Measurements from ENCODE around the gene COPS8. TPM values are rescaled to one million over a fixed set of nuclear protein-coding genes. Genes with fewer than 3 reads are reported as not detected.

COPS8 gene
- total and polyA plus RNA-seq, 2 of the 4 experiments (the other 2 are of a cell fraction), result 47.0 to 64.9 TPM

DNA sequence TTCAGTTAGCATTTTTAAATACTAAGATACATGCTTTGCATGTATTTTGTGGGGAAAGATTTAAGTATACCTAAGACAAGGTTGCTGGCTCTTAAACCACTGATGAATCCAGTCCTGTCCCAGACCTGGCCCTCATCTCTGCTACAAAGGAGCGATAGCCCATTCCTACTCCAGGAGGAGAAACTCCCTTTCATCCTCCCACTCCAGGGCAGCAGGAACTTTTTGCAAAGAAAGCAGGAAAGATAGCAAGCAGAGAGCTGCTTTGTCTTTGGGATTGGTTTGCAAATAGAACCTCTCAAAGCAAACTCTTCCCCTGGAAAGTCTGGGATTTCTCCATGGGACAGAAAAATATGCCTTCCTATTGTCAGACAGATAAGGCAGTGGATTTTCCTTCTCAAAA is 43.6 kb upstream of the COPS8 start:
- no peak overlapping the region for H3K4me3 ChIP-seq (ENCODE audit: insufficient read depth, low read depth, low read length)
- H4K20me1 ChIP-seq (ENCODE audit: insufficient read depth, low read length), result no peaks in the 10 kb centered on the region; the same call in 1 of the 2 replicates
- no peak overlapping the region for H3K4me2 ChIP-seq (ENCODE audit: low read depth, low read length)
- no peaks in the 10 kb centered on the region for H3K4me1 ChIP-seq (ENCODE audit: control insufficient read depth, insufficient read depth, low read length)
- no peak overlapping the region for H3K23ac ChIP-seq (ENCODE audit: low read depth, low read length)
- no peak overlapping the region for H3K18ac ChIP-seq (ENCODE audit: low read depth, low read length)
- intact Hi-C loops (cut with micrococcal nuclease), result no loop called here
- no peak overlapping the region for H2BK20ac ChIP-seq (ENCODE audit: low read depth, low read length)
- H2BK120ac ChIP-seq (ENCODE audit: low read depth, low read length), result no peak overlapping the region
- H3K4ac ChIP-seq (ENCODE audit: low read depth, low read length), result no peak overlapping the region
- no peak for DNase-seq
- H3K56ac ChIP-seq (ENCODE audit: extremely low read depth, insufficient read depth, low read length), result no peak overlapping the region
- no peak overlapping the region for H4K5ac ChIP-seq (ENCODE audit: low read depth, low read length)
- in situ Hi-C loops (cut with MboI; ENCODE audit: low sequenced_read_pairs), result no loop called here
- no peak for TF ChIP-seq FOS (IDR thresholded peaks at IDR 0.05; ENCODE audit: low read depth, low read length)
- TF ChIP-seq RAD21 (IDR thresholded peaks at IDR 0.05; ENCODE audit: low read length), result no peak
- TF ChIP-seq, protein P1, sequence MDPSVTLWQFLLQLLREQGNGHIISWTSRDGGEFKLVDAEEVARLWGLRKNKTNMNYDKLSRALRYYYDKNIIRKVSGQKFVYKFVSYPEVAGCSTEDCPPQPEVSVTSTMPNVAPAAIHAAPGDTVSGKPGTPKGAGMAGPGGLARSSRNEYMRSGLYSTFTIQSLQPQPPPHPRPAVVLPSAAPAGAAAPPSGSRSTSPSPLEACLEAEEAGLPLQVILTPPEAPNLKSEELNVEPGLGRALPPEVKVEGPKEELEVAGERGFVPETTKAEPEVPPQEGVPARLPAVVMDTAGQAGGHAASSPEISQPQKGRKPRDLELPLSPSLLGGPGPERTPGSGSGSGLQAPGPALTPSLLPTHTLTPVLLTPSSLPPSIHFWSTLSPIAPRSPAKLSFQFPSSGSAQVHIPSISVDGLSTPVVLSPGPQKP (IDR thresholded peaks at IDR 0.05; ENCODE audit: borderline replicate concordance, low read depth, low read length), result no peak
- no peak for TF ChIP-seq BHLHE40 (IDR thresholded peaks at IDR 0.05; ENCODE audit: low read depth, low read length)
- TF ChIP-seq CEBPB (IDR thresholded peaks at IDR 0.05; ENCODE audit: low read depth, low read length), result no peak
- TF ChIP-seq NFE2L2 (IDR thresholded peaks at IDR 0.05; ENCODE audit: low read depth, low read length), result no peak
- TF ChIP-seq MAZ (IDR thresholded peaks at IDR 0.05; ENCODE audit: borderline replicate concordance, low read depth, low read length), result no peak
- no peak for TF ChIP-seq POLR2A (IDR thresholded peaks at IDR 0.05; ENCODE audit: low read depth, low read length)
- TF ChIP-seq MAFK (IDR thresholded peaks at IDR 0.05; ENCODE audit: low read depth, low read length), result no peak
- TF ChIP-seq, protein P2, sequence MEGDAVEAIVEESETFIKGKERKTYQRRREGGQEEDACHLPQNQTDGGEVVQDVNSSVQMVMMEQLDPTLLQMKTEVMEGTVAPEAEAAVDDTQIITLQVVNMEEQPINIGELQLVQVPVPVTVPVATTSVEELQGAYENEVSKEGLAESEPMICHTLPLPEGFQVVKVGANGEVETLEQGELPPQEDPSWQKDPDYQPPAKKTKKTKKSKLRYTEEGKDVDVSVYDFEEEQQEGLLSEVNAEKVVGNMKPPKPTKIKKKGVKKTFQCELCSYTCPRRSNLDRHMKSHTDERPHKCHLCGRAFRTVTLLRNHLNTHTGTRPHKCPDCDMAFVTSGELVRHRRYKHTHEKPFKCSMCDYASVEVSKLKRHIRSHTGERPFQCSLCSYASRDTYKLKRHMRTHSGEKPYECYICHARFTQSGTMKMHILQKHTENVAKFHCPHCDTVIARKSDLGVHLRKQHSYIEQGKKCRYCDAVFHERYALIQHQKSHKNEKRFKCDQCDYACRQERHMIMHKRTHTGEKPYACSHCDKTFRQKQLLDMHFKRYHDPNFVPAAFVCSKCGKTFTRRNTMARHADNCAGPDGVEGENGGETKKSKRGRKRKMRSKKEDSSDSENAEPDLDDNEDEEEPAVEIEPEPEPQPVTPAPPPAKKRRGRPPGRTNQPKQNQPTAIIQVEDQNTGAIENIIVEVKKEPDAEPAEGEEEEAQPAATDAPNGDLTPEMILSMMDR (conservative IDR thresholded peaks at IDR 0.05; ENCODE audit: low read depth, low read length), result no peak
- TF ChIP-seq SMC3 (IDR thresholded peaks at IDR 0.05; ENCODE audit: low read depth, low read length), result no peak
- TF ChIP-seq, protein P3, sequence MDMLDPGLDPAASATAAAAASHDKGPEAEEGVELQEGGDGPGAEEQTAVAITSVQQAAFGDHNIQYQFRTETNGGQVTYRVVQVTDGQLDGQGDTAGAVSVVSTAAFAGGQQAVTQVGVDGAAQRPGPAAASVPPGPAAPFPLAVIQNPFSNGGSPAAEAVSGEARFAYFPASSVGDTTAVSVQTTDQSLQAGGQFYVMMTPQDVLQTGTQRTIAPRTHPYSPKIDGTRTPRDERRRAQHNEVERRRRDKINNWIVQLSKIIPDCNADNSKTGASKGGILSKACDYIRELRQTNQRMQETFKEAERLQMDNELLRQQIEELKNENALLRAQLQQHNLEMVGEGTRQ (IDR thresholded peaks at IDR 0.05; ENCODE audit: low read depth, low read length), result no peak
- TF ChIP-seq CHD1 (IDR thresholded peaks at IDR 0.05; ENCODE audit: low read depth, low read length), result no peak
- no peak for TF ChIP-seq MXI1 (IDR thresholded peaks at IDR 0.05; ENCODE audit: borderline replicate concordance, low read depth, low read length)
- TF ChIP-seq RCOR1 (IDR thresholded peaks at IDR 0.05; ENCODE audit: insufficient replicate concordance, low read length), result no peak
- TF ChIP-seq RFX5 (IDR thresholded peaks at IDR 0.05; ENCODE audit: low read depth, low read length), result no peak
- no peak overlapping the region for H3K9ac ChIP-seq (ENCODE audit: low read depth, low read length)
- H3K14ac ChIP-seq (replicated peaks; ENCODE audit: low read depth, low read length), result no peak overlapping the region
- no peak overlapping the region for H2AFZ ChIP-seq (replicated peaks; ENCODE audit: low read length, poor library complexity)
- H3K36me3 ChIP-seq (ENCODE audit: control insufficient read depth, insufficient read depth, low read length), result no peaks in the 10 kb centered on the region
- H2AK9ac ChIP-seq (replicated peaks; ENCODE audit: low read depth, low read length, poor library complexity), result no peak overlapping the region
- ChIA-PET POLR2A (ENCODE audit: unreplicated experiment) (no interaction called here), CTCF (no interaction called here)
- no peaks in the 10 kb centered on the region for H3K9me1 ChIP-seq (ENCODE audit: insufficient read depth, low read length)
- H3K27me3 ChIP-seq (ENCODE audit: control insufficient read depth, insufficient read depth, low read length), result peaks cover 21% of the 10 kb centered on the region
- H4K91ac ChIP-seq (ENCODE audit: insufficient read depth, low read depth, low read length), result no peak overlapping the region
- H2AK5ac ChIP-seq (ENCODE audit: low read depth, low read length), result no peak overlapping the region
- no peak overlapping the region for H3K27ac ChIP-seq (ENCODE audit: insufficient read depth, low read length)
- dilution Hi-C loops (cut with HindIII; ENCODE audit: low sequenced_read_pairs, unreplicated experiment), result no loop called here
- ATAC-seq (ENCODE audit: low read depth), result no peak
- H2BK15ac ChIP-seq (ENCODE audit: low read depth, low read length), result no peak overlapping the region
- H4K8ac ChIP-seq (ENCODE audit: low read depth in 2 of 2, low read length in 2 of 2), result no peak overlapping the region
- no peak overlapping the region for H2BK5ac ChIP-seq (ENCODE audit: low read depth, low read length, poor library complexity, severe bottlenecking)
- no TSS peak for BruUV-seq (replicated peaks)
- no peaks in the 10 kb centered on the region for H3K9me3 ChIP-seq (ENCODE audit: control insufficient read depth, insufficient read depth, low read length)
- H3K79me1 ChIP-seq (ENCODE audit: low read depth in 1 of 2, low read length in 2 of 2), result no peaks in the 10 kb centered on the region
- no CpG with 5 or more reads among the region's 1 CpG for WGBS, 2 experiments (ENCODE audit: extremely low coverage in 2 of 2, insufficient read length in 1 of 2)
